Stomach (tissue), 9 donors: Measurements from ENCODE around the gene BET1. TPM values are rescaled to one million over a fixed set of nuclear protein-coding genes. Genes with fewer than 3 reads are reported as not detected.

Experiments used
- DNase-seq, 2 donors: peaks; one replicate each; pipeline versions ENCODE4 v3.0.0 to v3.0.0-alpha.2; 2013 to 2019
- H3K27ac ChIP-seq, 5 donors: fragments of 200-600 bp in 4 of 5; sonication (generic) in 4 of 5; one replicate each; pipeline ENCODE4 v1.5.1; 2013 to 2019; ENCODE audit warnings: mild to moderate bottlenecking in 1 of 5, moderate library complexity in 1 of 5
- H3K27me3 ChIP-seq, 3 donors: fragments of 200-600 bp; sonication (generic); one replicate each; pipeline ENCODE4 v1.5.1; 2017 to 2019; ENCODE audit warnings: mixed run types in 1 of 3
- H3K36me3 ChIP-seq, 4 donors: fragments of 200-600 bp; sonication (generic); 1 replicate in 3 of 4; 2 replicates in 1 of 4; pipeline ENCODE4 v1.5.1; 2016 to 2019
- H3K4me1 ChIP-seq, 4 donors: fragments of 200-600 bp; sonication (generic); one replicate each; pipeline ENCODE4 v1.5.1; 2016 to 2019
- H3K4me3 ChIP-seq, 4 donors: fragments of 200-600 bp; sonication (generic) in 3 of 4; one replicate each; pipeline ENCODE4 v1.5.1; 2016 to 2019; ENCODE audit warnings: mild to moderate bottlenecking in 1 of 4
- H3K9me3 ChIP-seq, 4 donors: fragments of 200-600 bp; sonication (generic); one replicate each; pipeline ENCODE4 v1.5.1; 2016 to 2019
- EP300 ChIP-seq: sonication (generic); formaldehyde crosslinking; IDR thresholded peaks from one replicate; pipeline ENCODE4 v1.6.1; 2017; ENCODE audit warnings: antibody characterized with exemption
- POLR2A ChIP-seq, 4 donors: fragments of 450-650 bp; IDR thresholded peaks; one replicate each; pipeline ENCODE4 v1.6.1; 2016; ENCODE audit warnings: antibody characterized with exemption in 4 of 4, control low read depth in 2 of 4, mild to moderate bottlenecking in 1 of 4, moderate library complexity in 1 of 4
- POLR2AphosphoS5 ChIP-seq, 3 donors: sonication (generic); formaldehyde crosslinking; IDR thresholded peaks; one replicate each; pipeline ENCODE4 v1.6.1; 2016; ENCODE audit warnings: antibody characterized with exemption in 3 of 3
- WGBS, 5 donors: extraction: QIAGEN DNeasy Blood & Tissue Kit in 3 of 5; methylation state at CpG; one replicate each; pipeline versions ENCODE4 v1.1.5 to v1.1.7; 2013 to 2018; 5-methylcytosine and 5-hydroxymethylcytosine counted together
- intact Hi-C: fragments of 100-400 bp; cut with DNase I; formaldehyde crosslinking; loops from one replicate; pipeline ENCODE4 v1.15.1; 2023; ENCODE audit warnings: low total_unique reads
- polyA plus RNA-seq, 3 donors: library from polyadenylated mRNA; stranded (reverse); fragments of 200-250 nt; gene quantifications; one replicate each; pipeline ENCODE4 v1.2.3, GENCODE V29; 2013
- total RNA-seq, 5 donors: library from RNA; depleted of rRNA; stranded (reverse); fragments of >200 nt; gene quantifications; one replicate each; pipeline versions ENCODE4 v1.1.0 to v1.2.3, GENCODE V29; 2014 to 2016
- TF ChIP-seq, protein P1 (sequence below), 7 experiments: fragments of 450-650 bp in 4 of 7; fragments of 200-600 bp in 3 of 7; sonication (generic) in 3 of 7; IDR thresholded peaks; one replicate each; pipeline ENCODE4 v1.5.1; 2016 to 2019; ENCODE audit warnings: antibody characterized with exemption in 7 of 7, control low read depth in 2 of 7, mild to moderate bottlenecking in 1 of 7
- donor health status: healthy with polysubstance abuse.
- donor health status: Bipolar disorder and iron deficiency.
- donor health status: healthy.

BET1 gene
- total and polyA plus RNA-seq, 8 donors: 4.1 to 43.5 (median 24.7) TPM

DNA sequence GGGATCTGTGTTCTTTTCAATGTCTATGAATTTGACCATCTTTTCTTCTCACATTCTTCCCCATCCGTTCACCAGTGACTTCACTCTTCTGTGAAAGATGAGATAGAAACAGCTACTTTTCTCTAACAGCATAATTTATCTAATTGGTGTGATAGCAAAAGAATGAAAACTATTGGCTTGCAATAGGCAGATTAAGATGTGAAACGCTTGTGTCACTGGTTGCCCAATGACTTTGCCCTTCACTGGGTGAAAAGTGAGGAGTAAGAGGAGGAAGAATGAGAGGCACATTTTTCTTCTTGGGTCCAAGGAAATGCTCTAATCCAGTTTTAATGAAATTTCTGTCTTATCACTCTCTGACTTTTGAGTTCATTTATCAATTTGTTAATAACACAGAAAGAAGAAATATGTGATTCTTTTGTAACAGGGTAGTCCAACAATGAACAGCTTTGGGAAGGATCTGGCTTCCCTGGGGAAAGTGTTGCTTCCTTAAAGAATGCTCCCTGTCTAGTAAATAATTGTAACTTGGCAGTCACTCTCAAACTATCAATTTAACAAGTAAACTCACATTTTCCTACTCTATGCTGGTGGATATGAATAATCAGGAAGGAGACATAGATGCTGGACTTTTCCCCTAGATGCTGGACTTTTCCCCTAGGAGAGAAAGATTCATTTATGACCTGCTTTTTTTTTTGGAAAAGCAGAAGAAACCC, 35.1 kb downstream of the BET1 start:
- intact Hi-C loops: no loop called here
- WGBS, 5 donors: 67 to 76% (median 70%) methylated on average over 2 of the region's 2 CpGs
- Histone ChIP-seq H3K27ac (no peak overlapping the region), H3K4me3 (no peak overlapping the region), H3K9me3 (no peaks in the 10 kb centered on the region), H3K36me3 (no peaks in the 10 kb centered on the region), H3K27me3 (no peaks in the 10 kb centered on the region), H3K4me1 (no peaks in the 10 kb centered on the region)
- TF ChIP-seq POLR2A (IDR thresholded peaks at IDR 0.05) (no peak), POLR2AphosphoS5 (IDR thresholded peaks at IDR 0.05) (no peak), EP300 (no peak)
- TF ChIP-seq, protein P1, sequence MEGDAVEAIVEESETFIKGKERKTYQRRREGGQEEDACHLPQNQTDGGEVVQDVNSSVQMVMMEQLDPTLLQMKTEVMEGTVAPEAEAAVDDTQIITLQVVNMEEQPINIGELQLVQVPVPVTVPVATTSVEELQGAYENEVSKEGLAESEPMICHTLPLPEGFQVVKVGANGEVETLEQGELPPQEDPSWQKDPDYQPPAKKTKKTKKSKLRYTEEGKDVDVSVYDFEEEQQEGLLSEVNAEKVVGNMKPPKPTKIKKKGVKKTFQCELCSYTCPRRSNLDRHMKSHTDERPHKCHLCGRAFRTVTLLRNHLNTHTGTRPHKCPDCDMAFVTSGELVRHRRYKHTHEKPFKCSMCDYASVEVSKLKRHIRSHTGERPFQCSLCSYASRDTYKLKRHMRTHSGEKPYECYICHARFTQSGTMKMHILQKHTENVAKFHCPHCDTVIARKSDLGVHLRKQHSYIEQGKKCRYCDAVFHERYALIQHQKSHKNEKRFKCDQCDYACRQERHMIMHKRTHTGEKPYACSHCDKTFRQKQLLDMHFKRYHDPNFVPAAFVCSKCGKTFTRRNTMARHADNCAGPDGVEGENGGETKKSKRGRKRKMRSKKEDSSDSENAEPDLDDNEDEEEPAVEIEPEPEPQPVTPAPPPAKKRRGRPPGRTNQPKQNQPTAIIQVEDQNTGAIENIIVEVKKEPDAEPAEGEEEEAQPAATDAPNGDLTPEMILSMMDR (IDR thresholded peaks at IDR 0.05): no peak
- no peak for DNase-seq

DNA sequence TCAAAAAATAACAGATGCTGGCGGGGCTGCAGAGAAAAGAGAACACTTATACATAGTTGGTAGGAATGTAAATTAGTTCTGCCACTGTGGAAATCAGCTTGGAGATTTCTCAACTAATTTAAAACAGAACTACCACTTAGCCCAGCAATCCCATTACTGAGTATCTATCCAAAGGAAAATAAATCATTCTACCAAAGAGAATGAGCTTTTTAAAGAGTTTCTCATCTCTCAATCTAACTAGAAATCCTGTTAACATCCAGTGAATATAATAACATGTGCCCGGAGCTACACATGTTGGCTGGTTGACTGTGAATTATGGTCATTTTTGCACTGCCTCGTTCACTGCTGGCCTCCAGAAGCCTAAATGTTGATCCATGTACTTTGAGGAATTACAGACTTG, 39.3 kb downstream of the BET1 start:
- 78 to 92% (median 82%) methylated on average over 3 of the region's 3 CpGs for WGBS, 5 donors
- no peak for TF ChIP-seq EP300
- no peak for TF ChIP-seq POLR2A (IDR thresholded peaks at IDR 0.05)
- TF ChIP-seq POLR2AphosphoS5 (IDR thresholded peaks at IDR 0.05): no peak
- TF ChIP-seq, protein P1 (IDR thresholded peaks at IDR 0.05): no peak
- Histone ChIP-seq H3K9me3 (no peaks in the 10 kb centered on the region), H3K4me1 (no peaks in the 10 kb centered on the region), H3K27ac (no peak overlapping the region), H3K4me3 (no peak overlapping the region), H3K27me3 (no peaks in the 10 kb centered on the region), H3K36me3 (no peaks in the 10 kb centered on the region)
- no peak for DNase-seq
- intact Hi-C loops: no loop called here

DNA sequence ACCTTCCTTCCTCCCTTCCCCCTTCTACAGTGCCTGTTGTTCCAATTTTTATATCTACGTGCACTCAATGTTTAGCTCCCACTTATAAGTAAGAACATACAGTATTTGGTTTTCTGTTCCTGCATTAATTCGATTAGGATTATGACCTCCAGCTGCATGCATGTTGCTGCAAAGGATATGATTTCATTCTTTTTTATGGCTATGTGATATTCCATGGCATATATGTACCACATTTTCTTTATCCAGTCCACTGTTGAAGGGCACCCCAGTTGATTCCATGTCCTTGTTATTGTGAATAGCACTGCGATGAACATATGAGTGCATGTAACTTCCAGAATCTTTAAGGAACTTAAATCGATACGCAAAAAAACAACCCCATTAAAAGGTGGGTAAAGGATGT, 39.9 kb downstream of the BET1 start:
- H3K27ac ChIP-seq: no peak overlapping the region
- intact Hi-C loops: no loop called here
- WGBS, 5 donors: 94 to 98% (median 95%) methylated on average over 5 of the region's 5 CpGs
- H3K27me3 ChIP-seq: no peaks in the 10 kb centered on the region
- no peak overlapping the region for H3K4me3 ChIP-seq
- DNase-seq: no peak
- H3K9me3 ChIP-seq: no peaks in the 10 kb centered on the region
- no peaks in the 10 kb centered on the region for H3K4me1 ChIP-seq
- H3K36me3 ChIP-seq: no peaks in the 10 kb centered on the region
- TF ChIP-seq EP300 (no peak), POLR2AphosphoS5 (IDR thresholded peaks at IDR 0.05) (no peak), POLR2A (IDR thresholded peaks at IDR 0.05) (no peak)
- TF ChIP-seq, protein P1 (IDR thresholded peaks at IDR 0.05): no peak

DNA sequence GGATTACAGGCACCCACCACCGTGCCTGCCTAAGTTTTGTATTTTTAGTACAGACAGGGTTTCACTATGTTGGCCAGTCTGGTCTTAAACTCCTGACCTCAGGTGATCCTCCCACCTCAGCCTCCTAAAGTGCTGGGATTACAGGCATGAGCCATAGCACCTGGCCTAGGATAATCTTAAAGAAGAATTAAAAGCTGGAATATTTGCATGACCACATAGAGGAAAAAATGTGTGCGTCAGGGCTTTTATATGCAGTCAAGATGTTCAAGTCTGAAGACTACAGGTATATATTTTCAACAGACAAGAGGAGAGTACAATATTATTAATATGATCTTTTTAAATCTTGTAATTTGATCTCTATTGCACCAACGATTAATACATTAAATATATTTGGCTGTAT, 43.2 kb downstream of the BET1 start:
- Histone ChIP-seq H3K27me3 (no peaks in the 10 kb centered on the region), H3K4me3 (no peak overlapping the region), H3K9me3 (no peaks in the 10 kb centered on the region), H3K4me1 (no peaks in the 10 kb centered on the region), H3K36me3 (no peaks in the 10 kb centered on the region), H3K27ac (no peak overlapping the region)
- 89 to 93% (median 91%) methylated on average over 3 of the region's 3 CpGs for WGBS, 5 donors
- intact Hi-C loops: no loop called here
- DNase-seq: no peak
- TF ChIP-seq, protein P1 (IDR thresholded peaks at IDR 0.05): no peak
- TF ChIP-seq EP300: no peak
- TF ChIP-seq POLR2A (IDR thresholded peaks at IDR 0.05): no peak
- no peak for TF ChIP-seq POLR2AphosphoS5 (IDR thresholded peaks at IDR 0.05)
